Smooth muscle cell (in vitro differentiated cells): Measurements from ENCODE around the gene PALLD. TPM values are rescaled to one million over a fixed set of nuclear protein-coding genes. Genes with fewer than 3 reads are reported as not detected.

Experiments
- DNase-seq: peaks from one replicate; lab custom pipeline; 2025; ENCODE audit not compliant: unreplicated experiment; lab: John Stamatoyannopoulos, UW
- H2AFZ ChIP-seq: fragments of 200-600 bp; sonication (generic); 2 replicates; pipeline ENCODE4 v1.6.0; 2016; ENCODE audit warnings: antibody characterized with exemption, low read depth, mild to moderate bottlenecking
- H3F3A ChIP-seq: fragments of 200-600 bp; sonication (generic); 2 replicates; pipeline ENCODE4 v1.6.0; 2017; ENCODE audit warnings: antibody characterized with exemption, low read depth
- H3K27ac ChIP-seq: fragments of 200-600 bp; sonication (generic); 2 replicates; pipeline ENCODE4 v1.5.1; 2016; ENCODE audit warnings: low read depth, mild to moderate bottlenecking
- H3K27me3 ChIP-seq: fragments of 200-600 bp; sonication (generic); 2 replicates; pipeline ENCODE4 v1.6.1; 2016; ENCODE audit warnings: low read depth, mild to moderate bottlenecking
- H3K36me3 ChIP-seq: fragments of 200-600 bp; sonication (generic); 2 replicates; pipeline ENCODE4 v1.5.1; 2016; ENCODE audit warnings: low read depth
- H3K4me1 ChIP-seq: fragments of 200-600 bp; sonication (generic); 2 replicates; pipeline ENCODE4 v1.5.1; 2016; ENCODE audit warnings: low read depth
- H3K4me2 ChIP-seq: fragments of 200-600 bp; sonication (generic); 2 replicates; pipeline ENCODE4 v1.6.0; 2016; ENCODE audit warnings: mild to moderate bottlenecking
- H3K4me3 ChIP-seq: fragments of 200-600 bp; sonication (generic); 2 replicates; pipeline ENCODE4 v1.5.1; 2016; ENCODE audit warnings: mild to moderate bottlenecking
- H3K79me2 ChIP-seq: fragments of 200-600 bp; sonication (generic); 2 replicates; pipeline ENCODE4 v1.6.0; 2016; ENCODE audit warnings: low read depth, mild to moderate bottlenecking
- H3K9ac ChIP-seq: fragments of 200-600 bp; sonication (generic); 2 replicates; pipeline ENCODE4 v1.6.0; 2016; ENCODE audit warnings: low read depth
- H3K9me3 ChIP-seq: fragments of 200-600 bp; sonication (generic); replicated peaks from 2 replicates; pipeline ENCODE4 v1.5.1; 2016; ENCODE audit warnings: low read depth
- H4K20me1 ChIP-seq: fragments of 200-600 bp; sonication (generic); 2 replicates; pipeline ENCODE4 v1.6.0; 2016; ENCODE audit warnings: low read depth
- WGBS: methylation state at CpG from one replicate; pipeline ENCODE4 v1.1.7; 2016; ENCODE audit warnings: low lambda C conversion rate; 5-methylcytosine and 5-hydroxymethylcytosine counted together
- polyA plus RNA-seq: library from polyadenylated mRNA; unstranded; fragments of >200 nt; fragmentation: Nextera tagmentation; extraction: Ambion mirVana; gene quantifications from 2 replicates; pipeline ENCODE4 v1.2.1, GENCODE V29; 2016
- total RNA-seq: library from RNA; depleted of rRNA; stranded (reverse); fragments of >200 nt; gene quantifications from 2 replicates; pipeline ENCODE4 v1.2.3, GENCODE V29; 2014
- TF ChIP-seq, protein P1 (sequence below): fragments of 200-600 bp; sonication (generic); IDR thresholded peaks from 2 replicates; pipeline ENCODE4 v1.5.1; 2017; ENCODE audit warnings: borderline replicate concordance, mild to moderate bottlenecking, antibody characterized with exemption; ENCODE audit not compliant: insufficient read depth, poor library complexity, severe bottlenecking

PALLD gene
- total and polyA plus RNA-seq, 2 experiments from 2014 or later = 354 to 415 TPM

DNA sequence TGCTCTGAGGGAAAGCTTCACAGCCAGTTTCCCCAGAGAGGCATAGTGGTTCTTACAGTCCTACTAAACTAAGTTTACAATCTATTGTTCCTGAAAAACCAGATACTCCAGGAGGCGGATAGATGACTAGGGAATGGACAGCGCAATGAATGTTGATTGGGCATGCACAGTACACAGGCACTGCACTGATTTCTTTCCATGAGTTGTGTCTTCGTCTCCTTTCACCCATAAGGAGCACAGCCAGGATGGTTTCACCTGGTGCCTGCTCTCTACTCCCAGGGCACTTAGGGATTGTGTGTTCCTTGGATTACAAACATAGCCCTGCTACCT is 144.9 kb downstream of the PALLD start:
- H3K79me2 ChIP-seq = peaks cover 71% of the 10 kb centered on the region
- no peaks in the 10 kb centered on the region for H4K20me1 ChIP-seq
- H3F3A ChIP-seq = peaks cover 59% of the 10 kb centered on the region
- no peaks in the 10 kb centered on the region for H3K36me3 ChIP-seq
- H3K4me2 ChIP-seq = peak overlapping the region; percentile 73
- TF ChIP-seq, protein P1, sequence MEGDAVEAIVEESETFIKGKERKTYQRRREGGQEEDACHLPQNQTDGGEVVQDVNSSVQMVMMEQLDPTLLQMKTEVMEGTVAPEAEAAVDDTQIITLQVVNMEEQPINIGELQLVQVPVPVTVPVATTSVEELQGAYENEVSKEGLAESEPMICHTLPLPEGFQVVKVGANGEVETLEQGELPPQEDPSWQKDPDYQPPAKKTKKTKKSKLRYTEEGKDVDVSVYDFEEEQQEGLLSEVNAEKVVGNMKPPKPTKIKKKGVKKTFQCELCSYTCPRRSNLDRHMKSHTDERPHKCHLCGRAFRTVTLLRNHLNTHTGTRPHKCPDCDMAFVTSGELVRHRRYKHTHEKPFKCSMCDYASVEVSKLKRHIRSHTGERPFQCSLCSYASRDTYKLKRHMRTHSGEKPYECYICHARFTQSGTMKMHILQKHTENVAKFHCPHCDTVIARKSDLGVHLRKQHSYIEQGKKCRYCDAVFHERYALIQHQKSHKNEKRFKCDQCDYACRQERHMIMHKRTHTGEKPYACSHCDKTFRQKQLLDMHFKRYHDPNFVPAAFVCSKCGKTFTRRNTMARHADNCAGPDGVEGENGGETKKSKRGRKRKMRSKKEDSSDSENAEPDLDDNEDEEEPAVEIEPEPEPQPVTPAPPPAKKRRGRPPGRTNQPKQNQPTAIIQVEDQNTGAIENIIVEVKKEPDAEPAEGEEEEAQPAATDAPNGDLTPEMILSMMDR = no peak
- no peaks in the 10 kb centered on the region for H3K27me3 ChIP-seq
- H2AFZ ChIP-seq = no peak overlapping the region
- 21% methylated on average over 3 of the region's 3 CpGs for WGBS
- H3K9me3 ChIP-seq = no peaks in the 10 kb centered on the region
- H3K4me1 ChIP-seq = peaks cover 43% of the 10 kb centered on the region
- H3K27ac ChIP-seq = peak overlapping the region; percentile 99
- DNase-seq = no peak
- peak overlapping the region; percentile 87 for H3K9ac ChIP-seq
- H3K4me3 ChIP-seq = no peak overlapping the region

DNA sequence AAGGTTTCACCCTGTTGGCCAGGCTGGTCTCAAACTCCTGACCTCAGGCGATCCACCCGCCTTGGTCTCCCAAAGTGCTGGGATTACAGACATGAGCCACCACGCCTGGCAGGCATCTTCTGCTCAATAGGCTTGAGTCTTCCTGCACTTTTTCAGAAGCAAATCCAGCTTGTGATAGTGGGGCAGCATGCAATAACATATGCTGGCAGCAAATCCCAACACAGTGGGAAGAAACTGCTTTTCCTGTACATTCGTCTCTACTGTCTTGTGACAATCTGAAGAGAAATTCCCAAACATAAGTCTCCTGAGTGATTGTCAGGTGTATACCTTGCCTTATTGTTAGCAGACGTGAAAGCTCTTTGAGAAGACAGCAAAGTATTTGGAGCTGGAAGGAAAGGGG is 145.7 kb downstream of the PALLD start:
- TF ChIP-seq, protein P1 = no peak
- Histone ChIP-seq H3K4me1 (peaks cover 42% of the 10 kb centered on the region), H3F3A (peaks cover 54% of the 10 kb centered on the region), H3K4me3 (no peak overlapping the region), H4K20me1 (no peaks in the 10 kb centered on the region), H3K36me3 (no peaks in the 10 kb centered on the region), H3K27ac (peak overlapping the region; percentile 99), H3K9me3 (no peaks in the 10 kb centered on the region), H3K79me2 (peaks cover 75% of the 10 kb centered on the region), H2AFZ (no peak overlapping the region), H3K4me2 (peak overlapping the region; percentile 73), H3K27me3 (no peaks in the 10 kb centered on the region), H3K9ac (peak overlapping the region; percentile 62)
- WGBS = 20% methylated on average over 5 of the region's 5 CpGs
- no peak for DNase-seq

DNA sequence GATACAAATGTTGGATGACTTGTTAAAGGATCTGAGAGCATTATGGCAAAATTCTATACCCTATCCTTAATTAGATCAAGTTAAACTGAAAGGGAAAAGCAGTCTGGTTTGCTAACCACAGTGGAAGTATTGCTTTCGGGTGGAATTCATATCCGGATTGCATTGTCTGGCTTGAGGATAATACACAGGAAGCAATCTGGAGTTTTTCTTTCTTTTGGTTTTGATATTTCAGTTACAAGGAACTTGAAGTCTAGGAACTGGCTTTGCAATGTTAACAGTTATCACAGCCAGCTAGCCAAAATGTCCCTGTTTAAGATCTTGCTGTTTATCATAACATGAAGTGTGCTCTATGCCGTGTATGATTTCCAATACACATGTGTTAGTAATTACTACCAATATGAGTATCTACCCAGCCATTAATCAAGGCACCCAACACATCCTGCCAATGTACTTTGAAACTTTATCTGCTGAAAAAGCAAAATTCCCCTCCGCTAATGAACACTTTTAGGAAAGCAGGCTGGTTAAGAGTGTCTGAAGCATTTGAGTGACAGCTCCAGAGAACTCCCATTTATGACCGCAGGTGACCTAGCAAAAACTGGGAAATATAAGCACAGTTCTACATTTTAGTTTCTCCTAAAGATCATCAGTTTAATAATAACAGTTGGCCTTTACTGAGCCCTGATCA is 146.4 kb downstream of the PALLD start:
- H3F3A ChIP-seq = peaks cover 58% of the 10 kb centered on the region
- H3K27ac ChIP-seq = peak overlapping the region; percentile 99
- no peaks in the 10 kb centered on the region for H3K9me3 ChIP-seq
- WGBS = 19% methylated on average over 5 of the region's 5 CpGs
- H3K4me2 ChIP-seq = peak overlapping the region; percentile 73
- H3K36me3 ChIP-seq = no peaks in the 10 kb centered on the region
- no peak overlapping the region for H2AFZ ChIP-seq
- H4K20me1 ChIP-seq = no peaks in the 10 kb centered on the region
- DNase-seq = no peak
- H3K27me3 ChIP-seq = no peaks in the 10 kb centered on the region
- H3K79me2 ChIP-seq = peaks cover 75% of the 10 kb centered on the region
- H3K9ac ChIP-seq = peak overlapping the region; percentile 62
- TF ChIP-seq, protein P1 = no peak
- no peak overlapping the region for H3K4me3 ChIP-seq
- H3K4me1 ChIP-seq = peaks cover 44% of the 10 kb centered on the region

DNA sequence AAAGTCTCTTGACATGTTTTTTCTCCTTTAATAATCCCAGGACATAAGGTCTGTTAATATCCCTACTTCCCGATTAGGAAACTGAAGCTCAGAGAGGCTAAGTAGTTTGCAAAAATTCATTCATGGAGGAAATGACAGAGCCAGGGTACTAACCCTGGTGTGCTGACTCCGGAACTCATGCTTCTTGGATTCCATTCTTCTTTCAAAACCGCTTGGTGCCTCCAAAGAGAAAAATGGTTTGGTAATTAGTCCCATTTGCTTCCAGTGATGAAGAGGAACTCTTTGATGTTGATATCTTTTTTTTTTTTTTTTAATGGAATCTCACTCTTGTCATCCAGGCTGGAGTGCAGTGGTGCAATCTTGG is 146.9 kb downstream of the PALLD start:
- peak overlapping the region; percentile 73 for H3K4me2 ChIP-seq
- 49% methylated on average over 3 of the region's 3 CpGs for WGBS
- H3K27ac ChIP-seq = peak overlapping the region; percentile 99
- H3K9ac ChIP-seq = peak overlapping the region; percentile 62
- no peaks in the 10 kb centered on the region for H3K9me3 ChIP-seq
- H3K27me3 ChIP-seq = no peaks in the 10 kb centered on the region
- DNase-seq = no peak
- H4K20me1 ChIP-seq = no peaks in the 10 kb centered on the region
- no peaks in the 10 kb centered on the region for H3K36me3 ChIP-seq
- H3K4me3 ChIP-seq = no peak overlapping the region
- H3K4me1 ChIP-seq = peaks cover 47% of the 10 kb centered on the region
- H3K79me2 ChIP-seq = peaks cover 75% of the 10 kb centered on the region
- TF ChIP-seq, protein P1 = no peak
- no peak overlapping the region for H2AFZ ChIP-seq
- H3F3A ChIP-seq = peaks cover 63% of the 10 kb centered on the region
